Smooth muscle cell (in vitro differentiated cells): ENCODE results near the gene KCNN2. TPM values are rescaled to one million over a fixed set of nuclear protein-coding genes. Genes with fewer than 3 reads are reported as not detected.
"Not testable (repeated sequence)": the region's sequence is repeated elsewhere in the genome, so short reads cannot be mapped to it uniquely, and the experiment has no call there.

Experiments used
- DNase-seq: peaks from one replicate; lab custom pipeline; 2025; ENCODE audit not compliant: unreplicated experiment; lab: John Stamatoyannopoulos, UW
- H2AFZ ChIP-seq: fragments of 200-600 bp; sonication (generic); 2 replicates; pipeline ENCODE4 v1.6.0; 2016; ENCODE audit warnings: antibody characterized with exemption, low read depth, mild to moderate bottlenecking
- H3F3A ChIP-seq: fragments of 200-600 bp; sonication (generic); 2 replicates; pipeline ENCODE4 v1.6.0; 2017; ENCODE audit warnings: antibody characterized with exemption, low read depth
- H3K27ac ChIP-seq: fragments of 200-600 bp; sonication (generic); 2 replicates; pipeline ENCODE4 v1.5.1; 2016; ENCODE audit warnings: low read depth, mild to moderate bottlenecking
- H3K27me3 ChIP-seq: fragments of 200-600 bp; sonication (generic); 2 replicates; pipeline ENCODE4 v1.6.1; 2016; ENCODE audit warnings: low read depth, mild to moderate bottlenecking
- H3K36me3 ChIP-seq: fragments of 200-600 bp; sonication (generic); 2 replicates; pipeline ENCODE4 v1.5.1; 2016; ENCODE audit warnings: low read depth
- H3K4me1 ChIP-seq: fragments of 200-600 bp; sonication (generic); 2 replicates; pipeline ENCODE4 v1.5.1; 2016; ENCODE audit warnings: low read depth
- H3K4me2 ChIP-seq: fragments of 200-600 bp; sonication (generic); 2 replicates; pipeline ENCODE4 v1.6.0; 2016; ENCODE audit warnings: mild to moderate bottlenecking
- H3K4me3 ChIP-seq: fragments of 200-600 bp; sonication (generic); 2 replicates; pipeline ENCODE4 v1.5.1; 2016; ENCODE audit warnings: mild to moderate bottlenecking
- H3K79me2 ChIP-seq: fragments of 200-600 bp; sonication (generic); 2 replicates; pipeline ENCODE4 v1.6.0; 2016; ENCODE audit warnings: low read depth, mild to moderate bottlenecking
- H3K9ac ChIP-seq: fragments of 200-600 bp; sonication (generic); 2 replicates; pipeline ENCODE4 v1.6.0; 2016; ENCODE audit warnings: low read depth
- H3K9me3 ChIP-seq: fragments of 200-600 bp; sonication (generic); replicated peaks from 2 replicates; pipeline ENCODE4 v1.5.1; 2016; ENCODE audit warnings: low read depth
- H4K20me1 ChIP-seq: fragments of 200-600 bp; sonication (generic); 2 replicates; pipeline ENCODE4 v1.6.0; 2016; ENCODE audit warnings: low read depth
- WGBS: methylation state at CpG from one replicate; pipeline ENCODE4 v1.1.7; 2016; ENCODE audit warnings: low lambda C conversion rate; 5-methylcytosine and 5-hydroxymethylcytosine counted together
- polyA plus RNA-seq: library from polyadenylated mRNA; unstranded; fragments of >200 nt; fragmentation: Nextera tagmentation; extraction: Ambion mirVana; gene quantifications from 2 replicates; pipeline ENCODE4 v1.2.1, GENCODE V29; 2016
- total RNA-seq: library from RNA; depleted of rRNA; stranded (reverse); fragments of >200 nt; gene quantifications from 2 replicates; pipeline ENCODE4 v1.2.3, GENCODE V29; 2014
- TF ChIP-seq, protein P1 (sequence below): fragments of 200-600 bp; sonication (generic); IDR thresholded peaks from 2 replicates; pipeline ENCODE4 v1.5.1; 2017; ENCODE audit warnings: borderline replicate concordance, mild to moderate bottlenecking, antibody characterized with exemption; ENCODE audit not compliant: insufficient read depth, poor library complexity, severe bottlenecking

Gene KCNN2
- total and polyA plus RNA-seq, 2 experiments from 2014 or later: 3.2 to 8.0 TPM

DNA sequence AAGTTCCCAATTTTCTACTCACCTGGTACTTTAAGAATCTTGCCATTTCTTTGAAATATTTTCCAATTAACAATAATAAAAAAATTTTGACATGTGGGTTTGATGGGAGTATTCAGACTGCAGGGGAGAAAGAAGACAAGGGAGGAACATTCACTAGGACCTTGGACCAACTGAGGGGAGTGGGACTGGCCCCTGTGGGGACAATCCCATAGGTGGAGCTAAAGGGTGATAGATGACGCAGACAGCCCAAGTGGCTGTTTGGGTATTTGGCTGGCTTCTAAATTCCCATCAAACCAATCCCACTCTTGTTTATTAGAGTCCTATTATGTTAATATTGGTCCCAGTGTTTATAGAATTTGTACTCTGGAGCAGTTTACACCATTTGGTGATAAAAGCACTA is 65.3 kb downstream of the KCNN2 start:
- H3K4me1 ChIP-seq: no peaks in the 10 kb centered on the region
- no peak for DNase-seq
- H4K20me1 ChIP-seq: no peaks in the 10 kb centered on the region
- no peak overlapping the region for H3K9ac ChIP-seq
- TF ChIP-seq, protein P1, sequence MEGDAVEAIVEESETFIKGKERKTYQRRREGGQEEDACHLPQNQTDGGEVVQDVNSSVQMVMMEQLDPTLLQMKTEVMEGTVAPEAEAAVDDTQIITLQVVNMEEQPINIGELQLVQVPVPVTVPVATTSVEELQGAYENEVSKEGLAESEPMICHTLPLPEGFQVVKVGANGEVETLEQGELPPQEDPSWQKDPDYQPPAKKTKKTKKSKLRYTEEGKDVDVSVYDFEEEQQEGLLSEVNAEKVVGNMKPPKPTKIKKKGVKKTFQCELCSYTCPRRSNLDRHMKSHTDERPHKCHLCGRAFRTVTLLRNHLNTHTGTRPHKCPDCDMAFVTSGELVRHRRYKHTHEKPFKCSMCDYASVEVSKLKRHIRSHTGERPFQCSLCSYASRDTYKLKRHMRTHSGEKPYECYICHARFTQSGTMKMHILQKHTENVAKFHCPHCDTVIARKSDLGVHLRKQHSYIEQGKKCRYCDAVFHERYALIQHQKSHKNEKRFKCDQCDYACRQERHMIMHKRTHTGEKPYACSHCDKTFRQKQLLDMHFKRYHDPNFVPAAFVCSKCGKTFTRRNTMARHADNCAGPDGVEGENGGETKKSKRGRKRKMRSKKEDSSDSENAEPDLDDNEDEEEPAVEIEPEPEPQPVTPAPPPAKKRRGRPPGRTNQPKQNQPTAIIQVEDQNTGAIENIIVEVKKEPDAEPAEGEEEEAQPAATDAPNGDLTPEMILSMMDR: no peak
- H3K36me3 ChIP-seq: no peaks in the 10 kb centered on the region
- no peak overlapping the region for H3K4me2 ChIP-seq
- no peaks in the 10 kb centered on the region for H3F3A ChIP-seq
- 86% methylated on average over 1 of the region's 1 CpG for WGBS
- H3K27me3 ChIP-seq: no peaks in the 10 kb centered on the region
- H3K9me3 ChIP-seq: no peaks in the 10 kb centered on the region
- H3K79me2 ChIP-seq: no peaks in the 10 kb centered on the region
- no peak overlapping the region for H3K4me3 ChIP-seq
- H2AFZ ChIP-seq: no peak overlapping the region
- H3K27ac ChIP-seq: no peak overlapping the region

DNA sequence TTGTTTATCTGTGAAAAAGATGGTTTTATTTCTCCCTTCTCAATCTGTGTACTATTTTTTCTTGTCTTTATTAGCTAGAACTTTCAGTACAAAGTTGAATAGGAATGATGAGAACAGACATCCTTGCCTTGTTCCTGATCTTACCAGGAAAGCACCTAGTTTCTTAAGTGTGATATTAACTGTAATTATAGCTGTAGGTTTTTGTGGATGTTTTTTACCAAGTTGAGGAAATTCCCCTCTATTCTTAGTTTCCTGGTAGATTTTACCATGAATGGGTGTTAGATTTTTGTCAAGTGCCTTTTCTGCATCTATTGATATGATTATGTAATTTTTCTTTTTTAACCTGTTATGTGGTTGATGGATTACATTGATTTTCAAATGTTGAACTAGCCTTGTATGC is 68.7 kb downstream of the KCNN2 start:
- DNase-seq: no peak
- TF ChIP-seq, protein P1: no peak

DNA sequence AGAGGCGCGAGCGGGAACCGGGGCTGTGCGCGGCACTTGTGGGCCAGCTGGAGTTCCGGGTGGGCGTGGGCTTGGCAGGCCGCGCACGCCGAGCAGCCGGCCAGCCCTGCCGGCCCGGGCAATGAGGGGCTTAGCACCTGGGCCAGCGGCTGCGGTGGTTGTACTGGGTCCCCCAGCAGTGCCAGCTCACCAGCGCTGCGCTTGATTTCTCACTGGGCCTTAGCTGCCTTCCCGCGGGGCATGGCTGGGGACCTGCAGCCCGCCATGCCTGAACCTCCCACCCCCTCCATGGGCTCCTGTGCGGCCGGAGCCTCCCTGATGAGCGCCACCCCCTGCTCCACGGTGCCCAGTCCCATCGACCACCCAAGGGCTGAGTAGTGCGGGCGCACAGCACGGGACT is 70.8 kb downstream of the KCNN2 start:
- WGBS: 99% methylated on average over 24 of the region's 30 CpGs
- not testable (repeated sequence) for H3K27me3 ChIP-seq, H3K36me3 ChIP-seq, H2AFZ ChIP-seq, DNase-seq, H4K20me1 ChIP-seq, H3K9me3 ChIP-seq, H3K4me2 ChIP-seq, H3K79me2 ChIP-seq, H3K27ac ChIP-seq, H3F3A ChIP-seq, H3K9ac ChIP-seq, H3K4me3 ChIP-seq
- H3K4me1 ChIP-seq: peaks cover 29% of the 10 kb centered on the region

More for the DNA sequence above, 68.7 kb downstream of the KCNN2 start:
- H2AFZ ChIP-seq: no peak overlapping the region
- H3K9me3 ChIP-seq: no peaks in the 10 kb centered on the region
- no peak overlapping the region for H3K4me2 ChIP-seq
- no peak overlapping the region for H3K27ac ChIP-seq
- H3K4me3 ChIP-seq: no peak overlapping the region
- no peaks in the 10 kb centered on the region for H3F3A ChIP-seq
- no peaks in the 10 kb centered on the region for H3K27me3 ChIP-seq
- no peaks in the 10 kb centered on the region for H3K36me3 ChIP-seq
- no peaks in the 10 kb centered on the region for H4K20me1 ChIP-seq
- peaks cover 18% of the 10 kb centered on the region for H3K4me1 ChIP-seq
- H3K9ac ChIP-seq: no peak overlapping the region
- H3K79me2 ChIP-seq: no peaks in the 10 kb centered on the region

DNA sequence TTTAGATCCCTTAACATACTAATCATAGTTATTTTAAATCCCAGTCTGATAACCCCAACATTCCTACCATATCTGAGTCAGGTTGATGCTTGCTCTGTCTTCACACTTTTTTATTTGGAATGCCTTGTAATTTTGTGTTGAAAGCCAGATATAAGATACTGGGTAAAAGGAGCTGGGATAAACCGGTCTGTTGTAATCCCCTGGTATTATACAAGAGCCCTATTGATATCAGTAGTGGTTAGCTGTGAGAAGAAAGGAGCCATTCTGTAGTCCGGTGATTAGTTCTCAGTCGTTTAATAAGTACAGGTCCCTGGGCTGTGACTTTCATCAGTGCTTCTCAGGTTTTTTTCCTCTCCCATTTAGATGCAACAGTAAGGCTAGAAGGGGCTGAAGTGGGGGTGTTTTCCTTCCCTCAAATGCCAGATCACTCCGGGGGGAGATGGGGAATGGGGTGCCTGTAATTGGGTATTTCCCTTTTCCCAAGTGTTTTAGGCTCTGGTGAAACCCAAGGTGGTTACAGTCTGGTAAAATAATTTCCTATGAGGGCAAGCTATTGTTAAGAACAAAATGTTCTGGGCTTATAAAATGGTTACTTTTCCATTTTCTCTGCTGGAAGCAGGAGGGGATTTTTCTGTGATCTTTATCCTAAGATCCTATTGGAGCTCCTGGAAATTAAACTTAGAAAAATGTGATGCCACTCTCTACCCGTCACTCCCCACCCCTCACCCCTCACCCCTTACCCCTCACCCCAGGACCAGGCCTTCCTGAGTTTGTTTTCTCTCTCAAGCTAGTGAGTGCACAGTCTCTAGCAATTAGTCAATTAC is 72.7 kb downstream of the KCNN2 start:
- no peak overlapping the region for H3K9ac ChIP-seq
- H3K27ac ChIP-seq: no peak overlapping the region
- no peaks in the 10 kb centered on the region for H3K9me3 ChIP-seq
- peaks cover 39% of the 10 kb centered on the region for H3K4me1 ChIP-seq
- no peaks in the 10 kb centered on the region for H4K20me1 ChIP-seq
- TF ChIP-seq, protein P1: no peak
- DNase-seq: no peak
- H3K27me3 ChIP-seq: no peaks in the 10 kb centered on the region
- H3K36me3 ChIP-seq: no peaks in the 10 kb centered on the region
- 31% methylated on average over 5 of the region's 5 CpGs for WGBS
- no peaks in the 10 kb centered on the region for H3F3A ChIP-seq
- H3K79me2 ChIP-seq: no peaks in the 10 kb centered on the region
- H3K4me3 ChIP-seq: peak overlapping the region; percentile 13
- H3K4me2 ChIP-seq: peak overlapping the region; percentile 64
- no peak overlapping the region for H2AFZ ChIP-seq
